Heart right ventricle (tissue), 16 donors: ENCODE measurements around the gene C10orf95. TPM values are rescaled to one million over a fixed set of nuclear protein-coding genes. Genes with fewer than 3 reads are reported as not detected.

Source experiments
- ATAC-seq, 8 donors: fragments of 200-7000 bp; cut with Tn5 transposase; one replicate each; pipeline ENCODE4 v1.9.1; 2020; ENCODE audit warnings: mild to moderate bottlenecking in 8 of 8, moderate library complexity in 8 of 8, moderate number of reproducible peaks in 1 of 8
- DNase-seq, 2 donors: peaks; one replicate each; pipeline ENCODE4 v3.0.0-alpha.2; 2020
- H3K27ac ChIP-seq, 10 donors: fragments of 200-600 bp; sonication (generic) in 2 of 10; one replicate each; pipeline versions ENCODE4 v1.5.0 to v1.8.0; 2020 to 2022; ENCODE audit warnings: mild to moderate bottlenecking in 3 of 10
- H3K27me3 ChIP-seq, 7 donors: fragments of 200-600 bp; one replicate each; pipeline ENCODE4 v1.8.0; 2021 to 2022; ENCODE audit warnings: mild to moderate bottlenecking in 2 of 7
- H3K36me3 ChIP-seq, 9 donors: fragments of 200-600 bp; sonication (generic) in 1 of 9; one replicate each; pipeline versions ENCODE4 v1.5.0 to v1.8.0; 2020 to 2022; ENCODE audit warnings: mild to moderate bottlenecking in 2 of 9
- H3K4me1 ChIP-seq, 9 donors: fragments of 200-600 bp; sonication (generic) in 1 of 9; one replicate each; pipeline versions ENCODE4 v1.5.0 to v1.8.0; 2020 to 2022; ENCODE audit warnings: mild to moderate bottlenecking in 4 of 9
- H3K4me3 ChIP-seq, 10 donors: fragments of 200-600 bp; sonication (generic) in 2 of 10; one replicate each; pipeline versions ENCODE4 v1.5.0 to v1.8.0; 2020 to 2022; ENCODE audit warnings: mild to moderate bottlenecking in 7 of 10, moderate library complexity in 2 of 10
- H3K9me3 ChIP-seq, 11 donors: fragments of 200-600 bp in 10 of 11; sonication (generic) in 2 of 11; one replicate each; pipeline versions ENCODE4 v1.5.0 to v1.8.0; 2013 to 2022; ENCODE audit warnings: mild to moderate bottlenecking in 2 of 11, control low read depth in 1 of 11, moderate library complexity in 1 of 11
- WGBS, 2 donors: extraction: QIAGEN DNeasy Blood & Tissue Kit; methylation state at CpG; one replicate each; pipeline ENCODE4 v1.1.7; 2013; ENCODE audit warnings: inconsistent platforms in 1 of 2; 5-methylcytosine and 5-hydroxymethylcytosine counted together
- intact Hi-C, 10 donors: fragments of 100-400 bp; cut with DNase I; formaldehyde crosslinking; loops; one replicate each; pipeline versions ENCODE4 v1.11.1 to v1.14.2; 2022
- polyA plus RNA-seq, 2 donors: library from polyadenylated mRNA; stranded (reverse); fragments of 200-250 nt; gene quantifications; one replicate each; pipeline ENCODE4 v1.2.3, GENCODE V29; 2013
- total RNA-seq, 10 donors: library from RNA; stranded (reverse); fragmentation: NEBNext Ultra II Directional in 3 of 10; extraction: Animal tissue kit (Norgen Biotek cat#: 25700) in 3 of 10; gene quantifications; one replicate each; pipeline versions ENCODE4 v1.2.1 to v1.2.4, GENCODE V29; 2021 to 2023
- TF ChIP-seq, protein P1 (sequence below), 9 donors: fragments of 200-600 bp; sonication (generic) in 2 of 9; IDR thresholded peaks; one replicate each; pipeline versions ENCODE4 v1.5.0 to v1.8.0; 2021 to 2022; ENCODE audit warnings: antibody characterized with exemption in 9 of 9, mild to moderate bottlenecking in 5 of 9, moderate library complexity in 1 of 9
- donor health status: Arrhythmogenic right ventricular cardiomyopathy.
- donor health status: ischemic (EF 13 %, LVEDD 7.1; RV severe dilation, severe dysfunction).
- donor health status: healthy with polysubstance abuse.
- donor health status: DM: no; HTN: yes; CAD: no.
- donor health status: DM: no; HTN: no; CAD: no.
- donor health status: ischemic (EF 25% LVEDD 6.9; RV normal size, moderate dysfunction).
- donor health status: ischemic (EF 25% LVEDD 5.7; RV mildly dilated, moderate dysfunction).
- donor health status: healthy.
- donor health status: DM: yes; HTN: yes; CAD: no.
- donor health status: Ischemic cardiomyopathy.
- donor health status: ischemic (EF 35%, LVEDD 5.7; RV mildly dilated, moderate dysfunction).
- donor health status: nonischemic (EF 11% LVEDD 7.7; RV severe dilation, severe dysfunction).
- donor health status: DM: yes; HTN: yes; CAD: no.
- donor health status: PGD.
- donor health status: ischemic (EF 29% LVEDD 5.4; RV normal size, mild dysfunction).
- donor health status: nonischemic (EF 23%, LVEDD 6.1; RV moderate dilation, normal function).

C10orf95 gene
- total and polyA plus RNA-seq, 12 donors: not detected

- H3K27ac ChIP-seq: peak overlapping the region in 4 of 10 donors; percentile 35 to 62 (median 49)
- peak; percentile 95 to 98 (median 97) for ATAC-seq
Observed at GRCh38 chr10:102461187-102462054, 10.1 kb upstream of the C10orf95 start.

GRCh38 chr10:102460836-102461186 is 9.5 kb upstream of the C10orf95 start:
- Histone ChIP-seq H3K27ac (peak overlapping the region in 3 of 10 donors; percentile 39 to 62 (median 59)), H3K4me1 (peaks cover 0 to 42% (median 12%) of the 10 kb centered on the region in 9 donors), H3K36me3 (peaks cover 0 to 6% (median 0%) of the 10 kb centered on the region in 9 donors), H3K9me3 (no peaks in the 10 kb centered on the region), H3K4me3 (peak overlapping the region in 9 of 10 donors; percentile 41 to 65 (median 62)), H3K27me3 (no peaks in the 10 kb centered on the region)
- DNase-seq (no peak), ATAC-seq (peak in 6 of 8 donors; percentile 13 to 30 (median 18))
- intact Hi-C loops: loop anchor here in 1 of 10 donors (5.0 kb wide), 1 partner anchor 39 kb away; the partner anchor contains the start of gene FBXL15
- TF ChIP-seq, protein P1, sequence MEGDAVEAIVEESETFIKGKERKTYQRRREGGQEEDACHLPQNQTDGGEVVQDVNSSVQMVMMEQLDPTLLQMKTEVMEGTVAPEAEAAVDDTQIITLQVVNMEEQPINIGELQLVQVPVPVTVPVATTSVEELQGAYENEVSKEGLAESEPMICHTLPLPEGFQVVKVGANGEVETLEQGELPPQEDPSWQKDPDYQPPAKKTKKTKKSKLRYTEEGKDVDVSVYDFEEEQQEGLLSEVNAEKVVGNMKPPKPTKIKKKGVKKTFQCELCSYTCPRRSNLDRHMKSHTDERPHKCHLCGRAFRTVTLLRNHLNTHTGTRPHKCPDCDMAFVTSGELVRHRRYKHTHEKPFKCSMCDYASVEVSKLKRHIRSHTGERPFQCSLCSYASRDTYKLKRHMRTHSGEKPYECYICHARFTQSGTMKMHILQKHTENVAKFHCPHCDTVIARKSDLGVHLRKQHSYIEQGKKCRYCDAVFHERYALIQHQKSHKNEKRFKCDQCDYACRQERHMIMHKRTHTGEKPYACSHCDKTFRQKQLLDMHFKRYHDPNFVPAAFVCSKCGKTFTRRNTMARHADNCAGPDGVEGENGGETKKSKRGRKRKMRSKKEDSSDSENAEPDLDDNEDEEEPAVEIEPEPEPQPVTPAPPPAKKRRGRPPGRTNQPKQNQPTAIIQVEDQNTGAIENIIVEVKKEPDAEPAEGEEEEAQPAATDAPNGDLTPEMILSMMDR (IDR thresholded peaks at IDR 0.05): no peak
- 25 to 35% methylated on average over 8 of the region's 8 CpGs for WGBS, 2 donors

More at GRCh38 chr10:102461187-102462054, 10.1 kb upstream of the C10orf95 start:
- TF ChIP-seq, protein P1 (IDR thresholded peaks at IDR 0.05): no peak
- intact Hi-C loops: loop anchor here in 1 of 10 donors (5.0 kb wide), 1 partner anchor 39 kb away; the partner anchor contains the start of gene FBXL15
- Histone ChIP-seq H3K9me3 (no peaks in the 10 kb centered on the region), H3K4me3 (peak overlapping the region; percentile 19 to 65 (median 62)), H3K4me1 (peaks cover 0 to 36% (median 12%) of the 10 kb centered on the region in 9 donors), H3K27me3 (no peaks in the 10 kb centered on the region), H3K36me3 (no peaks in the 10 kb centered on the region)
- peak; percentile 90 to 94 for DNase-seq
- WGBS, 2 donors: 5% methylated on average over 54 of the region's 54 CpGs

GRCh38 chr10:102458656-102459055 is 7.3 kb upstream of the C10orf95 start:
- H3K4me1 ChIP-seq: peaks cover 0 to 61% (median 12%) of the 10 kb centered on the region in 9 donors
- H3K36me3 ChIP-seq: peaks cover 0 to 12% (median 0%) of the 10 kb centered on the region in 9 donors
- H3K9me3 ChIP-seq: no peaks in the 10 kb centered on the region
- intact Hi-C loops: loop anchor here in 1 of 10 donors (10.0 kb wide), 1 partner anchor 64 kb away; the partner anchor contains the start of gene NFKB2
- no peaks in the 10 kb centered on the region for H3K27me3 ChIP-seq
- no peak for DNase-seq
- no peak for ATAC-seq
- no peak overlapping the region for H3K4me3 ChIP-seq
- no peak overlapping the region for H3K27ac ChIP-seq
- TF ChIP-seq, protein P1 (IDR thresholded peaks at IDR 0.05): no peak
- 85% methylated on average over 4 of the region's 4 CpGs for WGBS, 2 donors

DNA sequence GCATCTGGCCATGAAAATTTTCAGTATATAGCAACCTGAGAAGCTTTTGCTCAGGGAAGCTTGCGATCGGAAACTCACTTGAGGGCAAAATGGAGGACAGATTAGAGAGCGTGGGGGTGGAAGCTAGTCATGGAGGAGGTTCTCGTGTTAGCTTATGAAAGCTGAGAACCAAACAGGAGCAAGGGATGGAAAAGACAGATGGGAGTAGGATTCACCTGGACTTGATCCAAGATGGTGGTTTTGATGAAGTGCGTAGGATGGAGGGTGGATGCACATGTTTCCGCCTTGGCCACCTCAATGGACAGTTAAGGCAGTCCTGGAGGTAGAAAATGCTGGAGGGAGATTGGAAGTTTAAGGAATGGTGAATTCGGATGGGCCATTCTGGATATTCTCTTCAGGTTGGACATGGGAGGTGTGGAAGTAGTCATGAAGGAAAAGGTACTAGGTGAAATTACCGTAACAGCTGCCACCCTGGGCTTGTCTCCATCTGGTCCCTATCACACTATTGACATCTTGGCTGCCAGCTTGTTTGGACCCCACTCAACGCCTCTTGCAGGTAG is 6.3 kb upstream of the C10orf95 start:
- H3K9me3 ChIP-seq: no peaks in the 10 kb centered on the region
- intact Hi-C loops: loop anchor here in 1 of 10 donors (10.0 kb wide), 1 partner anchor 63 kb away; the partner anchor contains the start of gene NFKB2
- H3K4me3 ChIP-seq: no peak overlapping the region
- DNase-seq (no peak), ATAC-seq (no peak)
- H3K4me1 ChIP-seq: peaks cover 0 to 63% (median 12%) of the 10 kb centered on the region in 9 donors
- no peak overlapping the region for H3K27ac ChIP-seq
- H3K27me3 ChIP-seq: no peaks in the 10 kb centered on the region
- TF ChIP-seq, protein P1 (IDR thresholded peaks at IDR 0.05): no peak
- WGBS, 2 donors: 82 to 86% methylated on average over 9 of the region's 9 CpGs
- peaks cover 0 to 12% (median 0%) of the 10 kb centered on the region in 9 donors for H3K36me3 ChIP-seq
